ENCODE results near the gene MFAP2. TPM values are rescaled to one million over a fixed set of nuclear protein-coding genes. Genes with fewer than 3 reads are reported as not detected.

The MFAP2 gene
- total RNA-seq, 1 donor from 2014 or later = 83.4 TPM

DNA sequence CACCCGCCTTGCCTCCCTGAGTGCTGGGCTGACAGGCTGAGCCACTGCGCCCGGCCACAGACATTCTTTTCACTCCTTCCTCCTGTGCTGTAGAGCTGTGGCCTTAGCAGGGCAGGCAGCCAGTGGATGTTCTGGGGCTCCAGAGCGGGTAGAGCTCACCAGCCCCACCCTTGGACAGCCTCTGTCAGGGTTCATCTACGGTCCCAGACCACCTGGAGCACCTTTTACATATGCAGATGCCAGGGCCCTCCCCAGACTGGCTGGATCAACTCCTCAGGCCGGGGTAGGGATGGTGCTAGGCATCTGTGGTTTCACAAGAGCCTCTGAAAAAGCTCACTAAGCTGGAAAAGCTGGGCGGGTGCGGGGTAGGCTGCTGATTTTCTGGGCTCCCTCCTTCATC is 26.7 kb upstream of the MFAP2 start:
- H3K36me3 Mint-ChIP-seq (ENCODE audit: low read depth) = no peaks in the 10 kb centered on the region
- no peak overlapping the region for H3K27ac Mint-ChIP-seq (ENCODE audit: unreplicated experiment)
- H3K9me3 Mint-ChIP-seq = no peaks in the 10 kb centered on the region
- DNase-seq (ENCODE audit: low read depth, low spot score) = no peak
- no peak overlapping the region for H3K4me3 Mint-ChIP-seq
- H3K4me1 Mint-ChIP-seq = peaks cover 15% of the 10 kb centered on the region
- TF ChIP-seq, protein P1, sequence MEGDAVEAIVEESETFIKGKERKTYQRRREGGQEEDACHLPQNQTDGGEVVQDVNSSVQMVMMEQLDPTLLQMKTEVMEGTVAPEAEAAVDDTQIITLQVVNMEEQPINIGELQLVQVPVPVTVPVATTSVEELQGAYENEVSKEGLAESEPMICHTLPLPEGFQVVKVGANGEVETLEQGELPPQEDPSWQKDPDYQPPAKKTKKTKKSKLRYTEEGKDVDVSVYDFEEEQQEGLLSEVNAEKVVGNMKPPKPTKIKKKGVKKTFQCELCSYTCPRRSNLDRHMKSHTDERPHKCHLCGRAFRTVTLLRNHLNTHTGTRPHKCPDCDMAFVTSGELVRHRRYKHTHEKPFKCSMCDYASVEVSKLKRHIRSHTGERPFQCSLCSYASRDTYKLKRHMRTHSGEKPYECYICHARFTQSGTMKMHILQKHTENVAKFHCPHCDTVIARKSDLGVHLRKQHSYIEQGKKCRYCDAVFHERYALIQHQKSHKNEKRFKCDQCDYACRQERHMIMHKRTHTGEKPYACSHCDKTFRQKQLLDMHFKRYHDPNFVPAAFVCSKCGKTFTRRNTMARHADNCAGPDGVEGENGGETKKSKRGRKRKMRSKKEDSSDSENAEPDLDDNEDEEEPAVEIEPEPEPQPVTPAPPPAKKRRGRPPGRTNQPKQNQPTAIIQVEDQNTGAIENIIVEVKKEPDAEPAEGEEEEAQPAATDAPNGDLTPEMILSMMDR (conservative IDR thresholded peaks at IDR 0.05) = no peak
- H3K27me3 Mint-ChIP-seq (ENCODE audit: low read depth) = peaks cover 2% of the 10 kb centered on the region

DNA sequence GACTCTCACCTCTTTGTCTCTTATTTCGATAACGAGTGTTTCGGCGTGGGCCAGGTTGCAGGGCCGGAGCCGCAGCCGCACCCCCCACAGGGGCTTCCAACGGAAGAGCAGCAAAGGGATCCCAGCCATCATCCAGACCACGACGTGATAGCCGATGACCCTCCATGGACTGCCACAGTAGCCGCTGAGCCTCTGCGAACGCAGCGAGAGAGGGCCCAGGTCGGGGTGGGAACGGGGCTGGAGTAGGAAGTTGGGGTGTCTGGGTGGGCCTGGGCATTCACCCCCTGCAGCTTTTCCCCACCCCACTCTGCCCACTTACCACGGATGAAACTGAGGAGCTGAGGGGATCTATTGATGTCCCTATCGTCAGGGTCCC is 24.9 kb upstream of the MFAP2 start:
- H3K27ac Mint-ChIP-seq (ENCODE audit: unreplicated experiment) = no peak overlapping the region
- no peak for DNase-seq (ENCODE audit: low read depth, low spot score)
- no peaks in the 10 kb centered on the region for H3K36me3 Mint-ChIP-seq (ENCODE audit: low read depth)

DNA sequence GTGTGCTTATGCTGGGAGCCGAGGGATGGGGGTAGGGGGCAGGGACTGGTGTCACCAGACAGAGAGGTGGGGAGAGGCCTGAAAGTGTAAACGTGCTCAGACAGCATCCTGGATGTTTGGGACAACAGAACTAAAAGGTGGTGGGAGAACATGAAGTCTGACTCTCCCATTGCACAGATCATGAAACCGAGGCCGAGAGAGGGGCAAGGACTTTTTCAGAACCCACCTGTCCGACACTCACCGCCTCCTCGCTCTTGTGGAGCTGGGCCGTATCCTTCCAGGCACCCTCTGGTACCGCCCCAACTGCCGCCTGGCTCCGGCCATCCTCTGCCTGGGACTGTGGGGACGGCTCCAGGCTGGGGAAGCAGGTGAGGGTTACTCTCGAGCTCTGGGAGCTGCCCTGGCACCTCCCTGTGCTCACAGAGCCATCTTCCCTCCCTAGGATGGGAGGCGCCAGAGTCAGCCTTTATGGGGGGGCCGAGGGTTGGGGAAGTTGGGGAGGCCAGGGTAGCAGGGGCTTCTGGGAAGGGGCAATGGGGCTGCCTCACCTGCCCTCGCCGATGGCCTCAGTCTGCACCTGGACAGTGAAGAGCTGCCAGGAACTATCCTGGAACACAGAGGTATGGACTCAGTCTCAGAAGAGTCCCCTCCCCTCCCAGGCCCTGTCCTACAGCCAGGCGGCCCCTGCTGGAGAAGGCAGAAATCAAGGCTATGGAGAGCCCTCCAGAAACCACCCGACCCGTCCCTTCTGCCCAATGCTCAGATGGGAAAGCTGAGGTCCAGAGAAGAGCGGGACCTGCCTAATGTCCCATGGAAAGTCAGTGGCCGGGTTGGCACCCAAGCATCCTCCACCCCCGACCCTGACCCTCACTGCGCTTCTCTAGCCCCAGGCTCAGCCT is 24.3 kb upstream of the MFAP2 start:
- no peaks in the 10 kb centered on the region for H3K36me3 Mint-ChIP-seq (ENCODE audit: low read depth)
- H3K27me3 Mint-ChIP-seq (ENCODE audit: low read depth) = no peaks in the 10 kb centered on the region
- no peak for DNase-seq (ENCODE audit: low read depth, low spot score)
- no peaks in the 10 kb centered on the region for H3K9me3 Mint-ChIP-seq
- peaks cover 3% of the 10 kb centered on the region for H3K4me1 Mint-ChIP-seq
- H3K27ac Mint-ChIP-seq (ENCODE audit: unreplicated experiment) = no peak overlapping the region
- no peak overlapping the region for H3K4me3 Mint-ChIP-seq
- TF ChIP-seq, protein P1 (conservative IDR thresholded peaks at IDR 0.05) = no peak

More for the DNA sequence above, 24.9 kb upstream of the MFAP2 start:
- Mint-ChIP-seq H3K27me3 (ENCODE audit: low read depth) (no peaks in the 10 kb centered on the region), H3K4me1 (peaks cover 5% of the 10 kb centered on the region), H3K4me3 (no peak overlapping the region), H3K9me3 (no peaks in the 10 kb centered on the region)
- TF ChIP-seq, protein P1 (conservative IDR thresholded peaks at IDR 0.05) = no peak

DNA sequence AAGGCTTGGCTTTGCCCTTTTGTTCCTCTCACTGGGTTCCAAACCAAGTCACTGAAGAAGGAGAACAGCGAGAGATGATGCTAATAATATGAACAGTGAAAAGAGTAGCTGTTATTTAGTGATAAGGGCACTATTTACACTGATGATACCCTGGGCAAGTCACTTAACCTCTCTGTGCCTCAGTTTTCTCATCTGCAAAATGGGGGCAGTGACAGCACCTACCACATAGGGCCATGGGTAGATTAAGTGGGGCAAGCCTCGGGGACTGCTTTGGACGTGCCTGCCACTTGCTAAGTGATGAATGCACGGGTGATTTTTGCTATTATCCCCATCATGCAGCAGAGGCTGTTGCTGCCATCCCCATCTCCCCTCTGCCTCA is 22.1 kb upstream of the MFAP2 start:
- Mint-ChIP-seq H3K27me3 (ENCODE audit: low read depth) (no peaks in the 10 kb centered on the region), H3K36me3 (ENCODE audit: low read depth) (no peaks in the 10 kb centered on the region), H3K4me3 (no peak overlapping the region), H3K4me1 (no peaks in the 10 kb centered on the region), H3K9me3 (no peaks in the 10 kb centered on the region), H3K27ac (ENCODE audit: unreplicated experiment) (no peak overlapping the region)
- TF ChIP-seq, protein P1 (conservative IDR thresholded peaks at IDR 0.05) = no peak
- DNase-seq (ENCODE audit: low read depth, low spot score) = no peak

DNA sequence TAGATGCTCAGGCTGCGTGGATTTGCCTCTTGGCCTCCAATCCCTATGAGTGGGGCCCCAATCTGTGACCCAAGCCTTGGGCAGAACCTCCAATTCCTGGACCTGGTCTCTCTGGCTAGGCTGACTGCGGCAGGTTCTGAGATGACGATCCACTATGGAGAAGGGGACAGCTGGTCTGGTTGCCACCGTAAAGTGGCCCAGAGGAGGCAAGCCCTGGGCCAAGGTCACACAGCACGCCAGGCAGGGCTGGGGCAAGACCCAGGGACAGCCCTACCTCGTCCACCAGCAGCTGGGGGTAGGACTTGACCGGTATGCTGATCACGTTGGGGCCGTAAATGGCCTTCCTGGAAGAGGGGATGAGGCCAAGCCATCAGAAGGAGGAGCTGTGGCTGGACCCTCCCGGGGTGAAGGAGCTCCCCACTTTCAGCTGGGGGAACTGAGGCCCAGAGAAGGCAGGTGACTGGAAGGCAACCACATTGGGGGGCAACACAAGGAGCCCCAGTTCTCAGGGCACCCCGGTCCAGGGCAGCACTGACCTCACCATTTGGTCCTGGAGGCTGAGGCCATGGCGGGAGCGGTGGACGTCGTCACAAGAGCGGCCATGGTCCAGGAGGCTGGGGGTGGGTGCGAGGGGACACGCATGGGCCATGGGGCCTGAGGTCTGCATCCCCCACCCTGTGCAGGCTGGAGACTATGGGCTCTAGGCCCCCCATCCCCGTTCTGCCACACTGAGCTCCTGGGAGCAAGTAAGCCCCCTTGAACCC is 21.5 kb upstream of the MFAP2 start:
- Mint-ChIP-seq H3K9me3 (no peaks in the 10 kb centered on the region), H3K27ac (ENCODE audit: unreplicated experiment) (no peak overlapping the region), H3K4me1 (no peaks in the 10 kb centered on the region), H3K27me3 (ENCODE audit: low read depth) (no peaks in the 10 kb centered on the region), H3K4me3 (no peak overlapping the region), H3K36me3 (ENCODE audit: low read depth) (no peaks in the 10 kb centered on the region)
- DNase-seq (ENCODE audit: low read depth, low spot score) = no peak
- TF ChIP-seq, protein P1 (conservative IDR thresholded peaks at IDR 0.05) = no peak

Measured in neural crest cell (in vitro differentiated cells).